Lower lobe of right lung (tissue), 2 donors: ENCODE data around the gene AP3D1. TPM values are rescaled to one million over a fixed set of nuclear protein-coding genes. Genes with fewer than 3 reads are reported as not detected.
A peak's percentile ranks its signal among the peaks of the same experiment; 100 is the strongest.

Experiments used
- ATAC-seq, 2 donors: fragments of 200-7000 bp; cut with Tn5 transposase; one replicate each; pipeline ENCODE4 v1.9.1; 2020 to 2022; ENCODE audit warnings: mild to moderate bottlenecking in 2 of 2, moderate library complexity in 2 of 2
- DNase-seq: peaks from one replicate; pipeline ENCODE4 v3.0.0-alpha.2; 2020
- H3K27ac ChIP-seq: fragments of 200-600 bp; one replicate; pipeline ENCODE4 v1.8.0; 2022
- H3K27me3 ChIP-seq: fragments of 200-600 bp; one replicate; pipeline ENCODE4 v1.8.0; 2022; ENCODE audit warnings: low read depth
- H3K36me3 ChIP-seq: fragments of 200-600 bp; one replicate; pipeline ENCODE4 v1.8.0; 2022; ENCODE audit warnings: mild to moderate bottlenecking
- H3K4me1 ChIP-seq: fragments of 200-600 bp; one replicate; pipeline ENCODE4 v1.8.0; 2022
- H3K4me3 ChIP-seq: fragments of 200-600 bp; one replicate; pipeline ENCODE4 v1.8.0; 2022; ENCODE audit warnings: mild to moderate bottlenecking
- H3K9me3 ChIP-seq: fragments of 200-600 bp; one replicate; pipeline ENCODE4 v1.8.0; 2022
- CTCF ChIP-seq: fragments of 200-600 bp; IDR thresholded peaks from one replicate; pipeline ENCODE4 v1.8.0; 2022; ENCODE audit warnings: antibody characterized with exemption, mild to moderate bottlenecking
- intact Hi-C: fragments of 100-400 bp; cut with DNase I; formaldehyde crosslinking; loops from one replicate; pipeline ENCODE4 v1.11.0; 2022
- total RNA-seq: library from RNA; stranded (reverse); fragmentation: NEBNext Ultra II Directional; extraction: Animal tissue kit (Norgen Biotek cat#: 25700); gene quantifications from one replicate; pipeline ENCODE4 v1.2.1, GENCODE V29; 2021
- donor health status: DM: no; HTN: yes; CAD: no; lungs with severe emphysema.

AP3D1 gene
- total RNA-seq, 1 donor from 2014 or later, result 99.5 TPM

GRCh38 chr19:2173388-2173766, 22.0 kb upstream of the AP3D1 start:
- TF ChIP-seq CTCF, result no peak
- H3K4me1 ChIP-seq, result peaks cover 69% of the 10 kb centered on the region
- intact Hi-C loops, result no loop called here
- no peaks in the 10 kb centered on the region for H3K36me3 ChIP-seq
- no peak for DNase-seq
- H3K27ac ChIP-seq, result no peak overlapping the region
- H3K9me3 ChIP-seq, result no peaks in the 10 kb centered on the region
- H3K4me3 ChIP-seq, result no peak overlapping the region
- ATAC-seq, result no peak
- no peaks in the 10 kb centered on the region for H3K27me3 ChIP-seq

GRCh38 chr19:2171349-2172145, 20.2 kb upstream of the AP3D1 start:
- intact Hi-C loops, result no loop called here
- TF ChIP-seq CTCF, result no peak
- ATAC-seq (no peak), DNase-seq (peak; percentile 60)
- Histone ChIP-seq H3K9me3 (no peaks in the 10 kb centered on the region), H3K4me1 (peaks cover 77% of the 10 kb centered on the region), H3K4me3 (no peak overlapping the region), H3K27ac (peak overlapping the region; percentile 37), H3K27me3 (no peaks in the 10 kb centered on the region), H3K36me3 (no peaks in the 10 kb centered on the region)

- H3K27ac ChIP-seq, result peak overlapping the region; percentile 37
- intact Hi-C loops, result no loop called here
- no peak for ATAC-seq
These were observed 19.6 kb upstream of the AP3D1 start for GRCh38 chr19:2170987-2171348.

DNA sequence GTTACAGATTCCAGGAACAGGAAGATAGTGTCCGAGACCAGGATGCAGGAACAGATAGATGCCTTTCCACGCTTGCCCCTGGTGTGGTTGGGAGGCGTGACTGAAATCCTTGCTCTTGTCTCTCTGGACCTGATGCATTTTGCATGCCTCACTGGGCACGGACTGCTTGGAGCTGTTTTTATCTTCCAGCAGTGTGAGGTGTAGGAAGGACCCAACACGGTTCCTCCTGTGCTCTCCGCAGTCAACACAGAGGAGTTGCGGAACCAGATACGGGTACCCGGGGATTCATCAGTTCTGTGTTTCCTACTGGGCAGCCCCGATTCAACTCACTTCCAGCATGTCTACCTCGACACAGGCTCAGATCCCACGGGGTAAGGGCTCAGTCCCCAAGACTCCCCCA, 18.9 kb upstream of the AP3D1 start:
- Histone ChIP-seq H3K27ac (no peak overlapping the region), H3K9me3 (no peaks in the 10 kb centered on the region), H3K4me3 (no peak overlapping the region), H3K27me3 (no peaks in the 10 kb centered on the region), H3K36me3 (no peaks in the 10 kb centered on the region), H3K4me1 (peaks cover 82% of the 10 kb centered on the region)
- TF ChIP-seq CTCF, result no peak
- intact Hi-C loops, result no loop called here
- DNase-seq (no peak), ATAC-seq (no peak)

More at GRCh38 chr19:2170987-2171348, 19.6 kb upstream of the AP3D1 start:
- TF ChIP-seq CTCF, result no peak
- H3K9me3 ChIP-seq, result no peaks in the 10 kb centered on the region
- no peaks in the 10 kb centered on the region for H3K27me3 ChIP-seq
- H3K36me3 ChIP-seq, result no peaks in the 10 kb centered on the region
- H3K4me1 ChIP-seq, result peaks cover 77% of the 10 kb centered on the region
- H3K4me3 ChIP-seq, result no peak overlapping the region
- no peak for DNase-seq

GRCh38 chr19:2168619-2169424, 17.5 kb upstream of the AP3D1 start:
- Histone ChIP-seq H3K27me3 (no peaks in the 10 kb centered on the region), H3K27ac (peak overlapping the region; percentile 90), H3K4me3 (peak overlapping the region; percentile 41), H3K36me3 (no peaks in the 10 kb centered on the region), H3K9me3 (no peaks in the 10 kb centered on the region), H3K4me1 (peaks cover 83% of the 10 kb centered on the region)
- ATAC-seq (peak; percentile 89 to 95), DNase-seq (peak; percentile 98)
- intact Hi-C loops, result no loop called here
- TF ChIP-seq CTCF, result no peak
